Activated effector memory CD4-positive, alpha-beta T cell treated with Interleukin-2 at 50 U/mL for 16 hours (primary cell): ENCODE measurements around the gene KRT10.
"Not testable (repeated sequence)": the region's sequence is repeated elsewhere in the genome, so short reads cannot be mapped to it uniquely, and the experiment has no call there.

Experiments
- DNase-seq: peaks from one replicate; pipeline ENCODE4 v3.0.0-alpha.2; 2020

The KRT10 gene

GRCh38 chr17:40832840-40833239, 10.4 kb upstream of the KRT10 start:
- no peak for DNase-seq

GRCh38 chr17:40830085-40830776, 7.8 kb upstream of the KRT10 start:
- DNase-seq: no peak

GRCh38 chr17:40828454-40829044, 6.1 kb upstream of the KRT10 start:
- DNase-seq: no peak

GRCh38 chr17:40827746-40828453, 5.5 kb upstream of the KRT10 start:
- no peak for DNase-seq

GRCh38 chr17:40825599-40825998, 3.2 kb upstream of the KRT10 start:
- DNase-seq: no peak

GRCh38 chr17:40824015-40824832, 1.8 kb upstream of the KRT10 start:
- no peak for DNase-seq

GRCh38 chr17:40821536-40821935, 878 bp downstream of the KRT10 start:
- no peak for DNase-seq

- no peak for DNase-seq
Measured at GRCh38 chr17:40820228-40820838, 2.1 kb downstream of the KRT10 start.

- DNase-seq: no peak
Measured at GRCh38 chr17:40819528-40820125, 2.8 kb downstream of the KRT10 start.

GRCh38 chr17:40818733-40819527, 3.5 kb downstream of the KRT10 start:
- DNase-seq: peak; percentile 80

GRCh38 chr17:40818343-40818732, 4.1 kb downstream of the KRT10 start:
- no peak for DNase-seq

- no peak for DNase-seq
Measured at GRCh38 chr17:40817103-40817682, 5.2 kb downstream of the KRT10 start.

GRCh38 chr17:40816569-40816968, 5.8 kb downstream of the KRT10 start:
- no peak for DNase-seq

- DNase-seq: no peak
Measured at GRCh38 chr17:40815381-40815780, 7.0 kb downstream of the KRT10 start.

- DNase-seq: not testable (repeated sequence)
Measured at GRCh38 chr17:40814657-40815056, 7.8 kb downstream of the KRT10 start.

- DNase-seq: no peak
Measured at GRCh38 chr17:40813804-40814203, 8.6 kb downstream of the KRT10 start.

GRCh38 chr17:40812639-40813038, 9.8 kb downstream of the KRT10 start:
- no peak for DNase-seq

- no peak for DNase-seq
Measured at GRCh38 chr17:40810494-40810893, 11.9 kb downstream of the KRT10 start.

GRCh38 chr17:40809721-40810421, 12.5 kb downstream of the KRT10 start:
- DNase-seq: no peak

- no peak for DNase-seq
Measured at GRCh38 chr17:40806131-40806530, 16.3 kb downstream of the KRT10 start.
